Keratinocyte (primary cell): Measurements from ENCODE around the gene POLD2.

Experiments used
- EZH2 ChIP-seq: IDR thresholded peaks from one replicate; pipeline ENCODE4 v1.6.1; 2012; ENCODE audit warnings: inconsistent platforms, mild to moderate bottlenecking, low read length, moderate library complexity
- TF ChIP-seq, protein P1 (sequence below), 3 experiments: IDR thresholded peaks in 1 of 3; conservative IDR thresholded peaks in 1 of 3; optimal IDR thresholded peaks in 1 of 3; 2 replicates in 2 of 3; 3 replicates in 1 of 3; pipeline versions ENCODE3 to v1.5.1; 2011; ENCODE audit warnings: low read length in 3 of 3, mild to moderate bottlenecking in 3 of 3, moderate library complexity in 2 of 3, control low read depth in 1 of 3, inconsistent platforms in 1 of 3; ENCODE audit not compliant: insufficient read depth in 2 of 3; ENCODE audit errors: extremely low read depth in 1 of 3

DNA sequence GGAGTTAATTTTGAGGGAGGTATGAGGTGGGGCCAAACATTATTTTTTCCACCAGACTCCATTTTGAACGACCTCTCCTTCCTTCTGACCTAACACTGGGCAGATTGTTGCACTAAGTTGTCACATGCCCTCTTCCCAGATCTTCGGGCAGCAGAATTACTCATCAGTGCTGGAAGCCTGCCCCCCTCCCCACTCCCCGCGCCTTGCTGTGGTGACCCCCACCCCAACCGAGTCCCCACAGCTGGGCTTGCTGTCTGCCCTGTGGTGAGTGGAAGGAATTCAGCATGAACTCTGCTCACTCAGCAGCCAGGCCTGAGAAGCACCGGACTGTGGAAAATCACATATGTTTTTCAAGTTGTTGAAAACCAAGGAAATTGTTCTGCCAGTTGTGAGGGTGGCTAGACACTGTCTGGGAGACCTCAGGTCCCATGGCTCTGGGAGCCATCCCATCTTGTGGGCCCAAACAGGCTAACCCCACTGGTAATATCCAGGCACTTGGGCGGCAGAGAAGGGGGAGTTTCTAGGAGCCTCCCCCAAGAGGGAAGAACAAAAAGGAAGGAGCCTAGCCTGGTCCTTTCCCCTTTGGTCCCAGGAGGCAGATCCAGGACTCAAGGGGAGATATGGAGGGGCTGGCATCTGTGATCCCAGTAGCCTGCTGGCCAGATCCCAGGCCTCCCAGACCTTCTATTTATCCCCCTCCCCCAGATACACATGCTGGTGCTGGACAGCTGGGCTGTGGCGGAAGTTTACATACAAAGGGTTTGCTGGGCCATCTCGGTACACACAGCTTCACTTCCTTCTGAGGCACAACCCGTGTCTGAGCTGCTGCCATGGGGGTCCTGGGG lies 22.7 kb downstream of the POLD2 start:
- TF ChIP-seq, protein P1, sequence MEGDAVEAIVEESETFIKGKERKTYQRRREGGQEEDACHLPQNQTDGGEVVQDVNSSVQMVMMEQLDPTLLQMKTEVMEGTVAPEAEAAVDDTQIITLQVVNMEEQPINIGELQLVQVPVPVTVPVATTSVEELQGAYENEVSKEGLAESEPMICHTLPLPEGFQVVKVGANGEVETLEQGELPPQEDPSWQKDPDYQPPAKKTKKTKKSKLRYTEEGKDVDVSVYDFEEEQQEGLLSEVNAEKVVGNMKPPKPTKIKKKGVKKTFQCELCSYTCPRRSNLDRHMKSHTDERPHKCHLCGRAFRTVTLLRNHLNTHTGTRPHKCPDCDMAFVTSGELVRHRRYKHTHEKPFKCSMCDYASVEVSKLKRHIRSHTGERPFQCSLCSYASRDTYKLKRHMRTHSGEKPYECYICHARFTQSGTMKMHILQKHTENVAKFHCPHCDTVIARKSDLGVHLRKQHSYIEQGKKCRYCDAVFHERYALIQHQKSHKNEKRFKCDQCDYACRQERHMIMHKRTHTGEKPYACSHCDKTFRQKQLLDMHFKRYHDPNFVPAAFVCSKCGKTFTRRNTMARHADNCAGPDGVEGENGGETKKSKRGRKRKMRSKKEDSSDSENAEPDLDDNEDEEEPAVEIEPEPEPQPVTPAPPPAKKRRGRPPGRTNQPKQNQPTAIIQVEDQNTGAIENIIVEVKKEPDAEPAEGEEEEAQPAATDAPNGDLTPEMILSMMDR (optimal IDR thresholded peaks at IDR 0.05 in 1 of 3, IDR thresholded peaks at IDR 0.05 in 1 of 3, conservative IDR thresholded peaks at IDR 0.05 in 1 of 3; ENCODE audit: extremely low read depth in 1 of 3, insufficient read depth in 2 of 3, low read length in 3 of 3), result no peak
- no peak for TF ChIP-seq EZH2
